Upper lobe of right lung (tissue), 1 donor: ENCODE results near the gene GLB1L2. TPM values are rescaled to one million over a fixed set of nuclear protein-coding genes. Genes with fewer than 3 reads are reported as not detected.
"Not testable (repeated sequence)": the region's sequence is repeated elsewhere in the genome, so short reads cannot be mapped to it uniquely, and the experiment has no call there.

Experiments used
- ATAC-seq: fragments of 200-7000 bp; cut with Tn5 transposase; one replicate; pipeline ENCODE4 v1.9.1; 2020; ENCODE audit warnings: mild to moderate bottlenecking, moderate library complexity
- DNase-seq: peaks from one replicate; pipeline ENCODE4 v3.0.0-alpha.2; 2020
- H3K27ac ChIP-seq: fragments of 200-600 bp; one replicate; pipeline ENCODE4 v1.8.0; 2022
- H3K27me3 ChIP-seq: fragments of 200-600 bp; one replicate; pipeline ENCODE4 v1.8.0; 2022; ENCODE audit warnings: mild to moderate bottlenecking
- H3K36me3 ChIP-seq: fragments of 200-600 bp; one replicate; pipeline ENCODE4 v1.8.0; 2022
- H3K4me1 ChIP-seq: fragments of 200-600 bp; one replicate; pipeline ENCODE4 v1.8.0; 2022
- H3K4me3 ChIP-seq: fragments of 200-600 bp; one replicate; pipeline ENCODE4 v1.8.0; 2022; ENCODE audit warnings: mild to moderate bottlenecking
- H3K9me3 ChIP-seq: fragments of 200-600 bp; one replicate; pipeline ENCODE4 v1.8.0; 2022
- CTCF ChIP-seq: fragments of 200-600 bp; IDR thresholded peaks from one replicate; pipeline ENCODE4 v1.8.0; 2022; ENCODE audit warnings: antibody characterized with exemption
- intact Hi-C: fragments of 100-400 bp; cut with DNase I; formaldehyde crosslinking; loops from one replicate; pipeline ENCODE4 v1.11.0; 2022
- long read RNA-seq: library from polyadenylated mRNA; unstranded; transcript quantifications from one replicate; pipeline ENCODE4 v2.0.0, GENCODE V29; 2021
- total RNA-seq: library from RNA; stranded (reverse); fragmentation: NEBNext Ultra II Directional; extraction: Animal tissue kit (Norgen Biotek cat#: 25700); gene quantifications from one replicate; pipeline ENCODE4 v1.2.1, GENCODE V29; 2021
- donor health status: DM: no; HTN: yes; CAD: no; lungs with severe emphysema.

GLB1L2 gene
- total RNA-seq = 4.9 TPM
- long read RNA-seq, transcript GLB1L2-205 (19 exons, 3,365 nt) = major isoform, 5 of 13 reads
- long read RNA-seq, partial matches to known transcripts = 1 of 13 reads
- long read RNA-seq, other reads (novel, unspliced or antisense) = 7 of 13 reads

GRCh38 chr11:134331354-134332188 is at the start of gene GLB1L2:
GLB1L2 (plus strand) TSS chr11:134331988; CDS start chr11:134332062, 74 bp downstream.
- Histone ChIP-seq H3K9me3 (no peaks in the 10 kb centered on the region), H3K36me3 (no peaks in the 10 kb centered on the region), H3K4me1 (no peaks in the 10 kb centered on the region), H3K27ac (no peak within 1 kb of the TSS), H3K27me3 (peaks cover 7% of the 10 kb centered on the region), H3K4me3 (peak within 1 kb of the TSS; percentile 54)
- DNase-seq (peak; percentile 87), ATAC-seq (peak; percentile 94)
- TF ChIP-seq CTCF = no peak
- intact Hi-C loops = no loop called here

- no peaks in the 10 kb centered on the region for H3K36me3 ChIP-seq
- ATAC-seq (peak; percentile 88), DNase-seq (peak; percentile 81)
- no peak overlapping the region for H3K27ac ChIP-seq
- intact Hi-C loops = no loop called here
- H3K27me3 ChIP-seq = peaks cover 31% of the 10 kb centered on the region
- H3K4me1 ChIP-seq = no peaks in the 10 kb centered on the region
- no peak for TF ChIP-seq CTCF
- H3K4me3 ChIP-seq = no peak overlapping the region
- H3K9me3 ChIP-seq = no peaks in the 10 kb centered on the region
These were observed 49.4 kb upstream of the GLB1L2 start for GRCh38 chr11:134282121-134283045.

- Histone ChIP-seq H3K9me3 (no peaks in the 10 kb centered on the region), H3K36me3 (no peaks in the 10 kb centered on the region), H3K4me1 (no peaks in the 10 kb centered on the region), H3K27me3 (peaks cover 19% of the 10 kb centered on the region), H3K4me3 (no peak overlapping the region), H3K27ac (no peak overlapping the region)
- ATAC-seq (no peak), DNase-seq (no peak)
- intact Hi-C loops = no loop called here
- TF ChIP-seq CTCF = no peak
These were observed 48.1 kb upstream of the GLB1L2 start for GRCh38 chr11:134283461-134284230.

GRCh38 chr11:134284349-134284748 is 47.4 kb upstream of the GLB1L2 start:
- H3K9me3 ChIP-seq, H3K36me3 ChIP-seq, DNase-seq, H3K4me3 ChIP-seq, intact Hi-C loops, ATAC-seq, H3K4me1 ChIP-seq, H3K27ac ChIP-seq: not testable (repeated sequence)
- peaks cover 14% of the 10 kb centered on the region for H3K27me3 ChIP-seq

- ATAC-seq (no peak), DNase-seq (no peak)
- no peak for TF ChIP-seq CTCF
- intact Hi-C loops = no loop called here
- Histone ChIP-seq H3K9me3 (no peaks in the 10 kb centered on the region), H3K36me3 (no peaks in the 10 kb centered on the region), H3K4me1 (no peaks in the 10 kb centered on the region), H3K4me3 (no peak overlapping the region), H3K27ac (no peak overlapping the region), H3K27me3 (no peaks in the 10 kb centered on the region)
These were observed 44.2 kb upstream of the GLB1L2 start for GRCh38 chr11:134287561-134287960.
